Cortex of kidney (tissue), 1 donor: ENCODE measurements around the gene KCNJ16.

Experiments used
- DNase-seq: peaks from one replicate; lab custom pipeline; 2025; lab: John Stamatoyannopoulos, UW

KCNJ16 gene

DNA sequence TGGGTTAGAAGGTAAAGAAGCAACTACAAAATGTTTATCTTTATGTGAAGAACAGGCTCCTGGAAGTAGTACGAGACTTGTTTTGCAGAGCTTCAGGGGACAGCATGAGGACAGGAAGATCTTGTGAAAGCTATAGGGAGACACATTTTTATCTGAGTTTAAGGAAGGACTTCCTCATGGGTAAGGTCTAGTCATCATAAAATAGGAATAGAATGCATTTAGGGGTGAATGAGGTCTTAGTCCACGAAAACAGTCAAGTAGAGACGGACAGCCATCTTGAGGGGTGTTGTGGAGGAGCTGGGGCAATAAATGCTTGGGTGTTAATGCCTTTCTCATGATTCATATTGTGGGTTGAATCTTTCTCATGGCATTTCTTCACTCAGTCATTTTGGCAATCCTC, 24.3 kb downstream of the KCNJ16 start:
- no peak for DNase-seq

DNA sequence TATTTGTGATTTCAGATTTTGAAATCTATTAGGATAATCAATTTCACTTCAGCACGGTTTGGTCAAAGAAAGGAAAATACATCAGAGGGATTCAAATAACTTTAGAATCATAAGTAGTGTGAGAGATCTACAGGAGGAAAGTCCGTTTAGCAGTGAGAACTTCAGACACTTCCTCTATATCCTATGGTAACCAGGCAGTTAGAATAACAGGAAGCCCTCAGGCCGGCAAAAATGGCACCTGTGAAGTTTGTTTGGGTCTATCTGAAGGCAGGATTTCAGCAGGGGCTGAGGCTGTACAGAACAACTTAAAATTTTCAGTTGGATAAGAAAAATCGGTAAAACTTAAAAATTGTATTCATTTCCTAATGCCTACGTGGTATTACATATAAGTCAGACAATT, 24.9 kb downstream of the KCNJ16 start:
- DNase-seq = no peak

DNA sequence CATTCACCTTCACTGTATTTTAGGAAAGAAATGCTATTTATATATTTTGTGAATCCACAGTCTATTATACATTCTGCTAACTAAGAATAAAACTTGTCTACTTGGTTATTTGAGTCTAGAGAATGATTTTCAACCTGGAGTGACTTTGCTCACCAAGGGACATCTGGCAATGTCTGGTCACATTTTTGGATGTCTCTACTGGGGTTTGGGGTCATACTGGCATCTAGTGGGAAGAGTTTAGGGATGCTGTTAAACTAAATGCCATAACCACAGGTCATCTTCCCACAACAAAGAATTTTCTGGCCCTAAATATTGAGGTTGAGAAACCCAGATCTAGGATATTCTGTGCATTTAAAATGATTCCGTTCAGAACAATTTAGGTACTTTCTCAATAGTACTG, 26.0 kb downstream of the KCNJ16 start:
- no peak for DNase-seq

DNA sequence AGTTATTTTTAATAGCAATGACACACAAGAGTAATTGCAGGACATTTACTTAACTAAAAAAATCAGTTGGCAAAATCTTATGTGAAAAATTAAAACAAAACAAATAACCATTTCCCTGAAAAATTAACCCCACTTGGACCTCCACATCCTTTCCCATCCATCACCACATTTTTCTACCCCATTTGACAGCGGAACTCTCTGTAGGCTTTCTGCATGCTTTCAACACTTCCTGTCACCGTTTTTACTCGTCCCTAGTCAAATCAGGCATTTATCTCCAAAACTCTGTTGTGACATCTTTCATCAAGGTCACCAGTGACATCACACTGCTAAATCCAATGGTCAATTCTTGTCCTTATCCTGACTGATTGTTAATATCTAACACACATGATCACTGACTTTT, 27.5 kb downstream of the KCNJ16 start:
- no peak for DNase-seq

DNA sequence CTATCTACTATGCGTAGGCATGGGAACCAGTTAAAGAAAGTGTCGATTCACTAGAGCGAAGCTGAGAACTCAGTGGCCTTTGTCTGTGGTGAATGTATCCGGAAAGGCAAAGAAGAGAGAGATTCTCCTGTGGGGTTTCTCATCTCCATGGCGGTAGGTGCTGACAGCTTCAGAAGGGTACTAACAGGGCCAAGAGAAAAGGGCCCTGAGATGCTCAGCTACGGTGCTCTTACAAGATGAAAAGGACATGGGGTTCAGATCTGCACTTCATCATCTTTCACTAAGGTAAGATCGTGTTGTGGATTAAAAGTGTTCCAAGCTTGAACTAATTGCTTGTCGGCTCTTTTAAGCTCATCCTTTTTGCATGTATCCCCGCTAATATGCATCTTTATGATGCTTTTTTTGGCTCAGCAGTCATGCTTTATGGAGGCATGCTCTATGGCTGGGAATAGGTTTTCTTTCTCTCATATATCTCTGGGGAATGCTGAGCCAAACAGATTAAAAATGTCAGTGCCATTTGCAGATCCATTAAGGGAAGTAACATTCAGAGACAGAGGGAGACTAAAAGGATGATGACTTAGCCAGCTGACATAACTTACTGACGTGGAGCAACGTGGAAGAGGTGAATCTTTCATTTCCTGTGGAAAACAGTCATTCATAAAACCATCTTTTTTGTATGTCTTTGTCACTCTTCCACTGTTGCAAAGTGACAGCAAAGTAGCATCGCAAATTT, 29.9 kb downstream of the KCNJ16 start:
- DNase-seq = no peak

DNA sequence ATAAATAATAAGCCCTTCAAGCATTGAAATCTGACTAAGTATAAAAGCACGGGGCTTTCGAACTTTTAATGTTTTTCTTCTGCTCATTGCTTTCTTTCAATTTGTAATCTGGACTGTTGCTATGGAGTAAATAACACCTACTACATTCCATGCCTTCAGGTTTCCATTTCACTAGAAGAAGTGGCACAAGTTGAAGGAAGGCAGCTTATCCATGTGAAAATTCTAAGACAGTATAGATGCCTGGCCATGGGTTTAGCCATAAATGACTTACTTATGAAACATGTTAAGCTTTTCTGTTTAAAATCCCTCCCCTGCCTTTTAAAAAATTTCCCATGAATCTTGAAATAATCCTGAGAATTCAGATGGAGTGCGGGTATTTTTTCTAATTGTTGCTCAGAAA, 30.6 kb downstream of the KCNJ16 start:
- no peak for DNase-seq

DNA sequence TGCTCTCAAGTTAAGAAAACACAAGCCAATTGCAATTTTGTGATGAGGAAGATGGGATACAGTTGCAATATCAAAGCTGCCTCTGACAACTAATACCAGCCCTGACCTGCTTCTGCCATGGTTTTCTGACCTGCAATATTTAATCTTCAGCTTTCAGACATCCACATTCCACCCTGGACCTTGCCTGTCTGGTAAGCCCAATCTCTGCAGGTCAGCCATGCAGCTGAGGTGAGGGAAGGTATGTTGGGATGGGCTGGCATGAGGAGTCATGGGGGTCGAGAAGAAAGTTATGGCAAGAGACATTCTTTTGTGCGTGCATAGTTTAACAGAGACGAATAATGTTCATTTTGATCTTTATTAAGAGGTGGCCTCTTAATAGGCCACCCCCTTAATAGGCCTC, 31.5 kb downstream of the KCNJ16 start:
- no peak for DNase-seq

DNA sequence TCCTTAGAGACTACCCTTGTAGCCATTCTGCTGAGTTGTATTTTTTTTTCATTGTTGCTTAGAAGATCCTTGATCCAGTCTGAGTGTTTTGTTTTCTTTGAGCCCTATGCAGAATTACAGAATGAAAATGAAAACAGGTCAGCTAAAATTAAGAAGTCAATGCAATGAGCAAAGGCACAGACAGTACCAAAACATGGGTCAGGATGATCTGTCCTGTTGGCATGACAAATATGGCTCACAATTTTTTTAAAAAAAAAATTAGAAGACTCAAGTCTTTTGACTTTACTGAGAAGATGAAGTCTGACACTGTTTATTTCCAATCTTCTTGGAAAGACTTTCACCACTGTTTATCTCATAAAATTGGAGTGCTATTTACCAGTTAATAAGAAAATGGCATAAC, 32.4 kb downstream of the KCNJ16 start:
- DNase-seq = no peak

DNA sequence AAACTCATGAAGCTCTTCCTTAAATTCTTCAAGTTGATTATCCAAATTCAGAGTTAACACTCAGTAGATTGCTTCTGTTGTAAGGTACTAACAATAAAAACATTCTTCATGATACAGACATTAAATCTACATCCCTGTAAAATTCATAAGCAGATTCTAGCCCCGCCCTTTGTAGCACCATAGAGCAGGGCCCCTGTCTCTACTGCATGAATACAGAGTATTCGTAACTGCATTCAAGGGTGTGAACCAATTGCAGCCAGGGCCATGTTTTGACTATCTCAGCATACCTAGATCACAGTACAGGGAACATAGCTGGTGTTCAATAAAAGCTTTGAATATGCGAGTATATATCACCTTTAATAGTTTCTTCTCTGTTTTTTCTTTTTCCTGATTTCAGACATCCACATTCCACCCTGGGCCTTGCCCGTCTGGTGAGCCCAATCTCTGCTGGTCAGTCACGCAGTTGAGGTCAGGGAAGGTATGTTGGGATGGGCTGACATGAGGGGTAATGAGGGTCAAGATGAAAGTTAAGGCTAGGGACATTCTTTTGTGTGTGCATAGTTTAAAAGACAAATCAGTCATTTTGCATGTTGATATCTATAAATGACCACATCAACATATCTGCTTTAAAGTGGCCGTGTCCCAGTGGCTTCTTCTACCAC, 33.0 kb downstream of the KCNJ16 start:
- DNase-seq = no peak

DNA sequence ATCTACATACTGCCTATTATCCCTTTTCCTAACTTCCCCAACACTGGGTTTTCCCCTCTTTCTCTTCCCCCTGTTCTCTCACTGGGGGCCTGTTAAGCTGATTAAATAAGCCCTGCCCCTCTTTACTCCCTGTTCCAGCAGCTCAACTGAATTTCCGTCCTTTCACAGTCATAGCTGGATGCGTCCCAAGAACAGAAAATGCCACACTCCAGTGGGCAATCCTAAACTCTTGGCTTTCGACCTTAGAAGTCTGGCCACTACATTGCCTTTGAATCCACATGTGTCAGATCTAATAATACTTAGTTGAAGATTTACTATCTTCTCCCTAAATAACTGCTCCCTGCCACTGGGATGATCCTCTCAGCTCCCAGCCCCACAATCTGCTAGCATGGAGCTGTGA, 34.5 kb downstream of the KCNJ16 start:
- no peak for DNase-seq

DNA sequence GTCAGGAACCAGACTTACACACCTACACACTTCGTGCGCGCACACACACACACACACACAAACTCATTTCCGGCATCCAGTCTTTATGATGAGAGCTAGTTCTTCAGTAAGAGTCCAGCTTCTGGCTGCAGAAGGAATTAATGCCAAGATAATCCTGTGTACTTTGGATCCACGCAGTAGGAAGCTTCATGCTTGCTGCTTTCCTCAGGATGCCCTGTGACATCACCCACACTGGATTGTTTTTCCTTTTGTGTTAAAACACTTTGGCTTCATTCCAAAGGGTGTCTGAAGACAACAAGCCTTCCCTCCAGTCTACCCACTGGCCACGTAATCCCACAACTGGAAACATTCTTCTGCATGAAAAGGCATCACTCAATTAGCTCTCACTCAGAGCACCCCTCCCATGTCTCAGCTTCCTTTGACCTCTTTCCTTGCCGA, 35.4 kb downstream of the KCNJ16 start:
- no peak for DNase-seq

DNA sequence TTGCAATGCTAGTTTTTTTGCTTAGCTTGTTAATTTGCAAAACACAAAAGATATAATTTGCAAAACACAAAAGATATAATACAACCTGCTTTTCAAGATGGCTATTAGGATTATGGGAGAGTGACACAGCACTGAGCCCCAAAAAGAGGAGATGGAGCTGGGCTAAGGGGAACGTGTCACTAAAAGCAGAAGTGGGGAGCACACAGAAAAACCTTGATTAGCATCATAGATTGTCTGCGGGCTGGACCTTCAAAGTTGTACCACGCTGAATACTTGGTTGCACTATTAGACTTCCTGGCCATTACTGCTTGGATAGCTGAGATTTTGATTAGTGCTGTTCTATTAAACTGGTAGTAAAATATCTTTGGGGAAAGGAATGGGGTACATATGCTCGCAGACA, 36.2 kb downstream of the KCNJ16 start:
- no peak for DNase-seq

DNA sequence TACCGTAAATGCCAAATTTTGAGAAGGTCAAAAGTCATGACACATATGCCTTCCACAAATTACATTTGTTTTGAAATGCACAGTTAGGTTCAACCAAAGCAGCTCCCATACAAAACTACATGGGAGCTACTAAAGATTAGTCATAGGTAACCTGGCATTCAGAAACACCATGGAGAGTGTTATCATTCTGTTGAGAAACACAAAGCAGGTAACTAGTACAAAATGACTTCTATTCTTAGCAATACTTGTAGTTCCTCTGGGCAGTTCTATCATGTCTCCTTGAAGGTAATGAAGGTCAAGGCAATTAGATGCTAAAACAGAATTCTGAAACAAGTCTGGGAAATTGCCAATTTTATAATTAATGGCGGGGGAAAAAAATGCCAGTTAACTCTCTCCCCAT, 39.4 kb downstream of the KCNJ16 start:
- no peak for DNase-seq

DNA sequence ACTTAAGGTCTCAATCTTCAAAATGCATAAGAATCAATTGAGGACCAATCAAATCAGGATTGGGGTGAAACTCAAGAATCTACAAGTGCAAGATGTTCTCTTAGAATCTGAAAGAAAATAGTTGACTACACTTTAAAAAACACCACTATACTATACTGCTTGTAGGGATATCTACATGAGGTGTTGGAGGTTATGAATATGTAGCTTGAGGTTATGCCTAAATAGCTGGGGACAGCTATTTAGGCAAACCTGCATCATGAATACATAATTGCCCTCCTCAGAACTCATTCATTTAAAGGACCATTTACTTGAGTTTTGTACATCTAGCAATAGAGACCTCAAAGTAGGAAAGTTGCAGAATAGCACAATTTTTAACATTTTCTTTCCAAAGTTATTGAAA, 40.1 kb downstream of the KCNJ16 start:
- DNase-seq = no peak

DNA sequence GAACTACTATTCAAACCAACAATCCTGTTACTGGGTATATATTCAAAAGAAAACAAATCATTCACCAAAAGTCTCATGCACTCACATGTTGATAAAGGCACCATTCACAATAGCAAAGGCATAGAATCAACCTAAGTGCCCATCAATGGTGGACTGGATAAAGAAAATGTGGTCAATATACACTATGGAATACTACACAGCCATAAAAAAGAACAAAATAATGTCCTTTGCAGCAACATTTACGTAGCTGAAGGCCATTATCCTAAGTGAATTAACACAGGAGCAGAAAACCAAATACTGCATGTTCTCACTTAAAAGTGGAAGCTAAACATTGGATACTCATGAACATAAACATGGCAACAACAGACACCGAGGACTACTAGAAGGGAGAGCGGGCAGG, 41.9 kb downstream of the KCNJ16 start:
- no peak for DNase-seq

DNA sequence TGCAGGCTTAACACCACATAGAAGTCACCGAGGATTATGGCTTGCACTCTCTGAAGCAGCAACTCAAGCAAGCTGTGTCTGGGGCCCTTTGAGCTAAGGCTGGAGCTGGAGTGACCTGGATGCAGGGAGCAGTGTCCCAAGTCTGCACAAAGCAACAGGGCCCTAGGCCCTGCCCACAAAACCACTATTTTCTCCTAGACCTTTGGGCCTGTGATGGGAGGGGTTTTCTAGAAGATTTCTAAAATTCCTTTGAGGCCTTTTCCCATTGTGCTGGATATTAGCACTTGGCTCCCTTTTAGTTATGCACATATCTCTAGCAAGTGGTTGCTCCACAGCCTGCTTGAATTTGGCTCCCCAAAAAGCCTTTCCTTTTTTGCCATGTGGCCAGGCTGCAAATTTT, 44.5 kb downstream of the KCNJ16 start:
- DNase-seq = no peak

DNA sequence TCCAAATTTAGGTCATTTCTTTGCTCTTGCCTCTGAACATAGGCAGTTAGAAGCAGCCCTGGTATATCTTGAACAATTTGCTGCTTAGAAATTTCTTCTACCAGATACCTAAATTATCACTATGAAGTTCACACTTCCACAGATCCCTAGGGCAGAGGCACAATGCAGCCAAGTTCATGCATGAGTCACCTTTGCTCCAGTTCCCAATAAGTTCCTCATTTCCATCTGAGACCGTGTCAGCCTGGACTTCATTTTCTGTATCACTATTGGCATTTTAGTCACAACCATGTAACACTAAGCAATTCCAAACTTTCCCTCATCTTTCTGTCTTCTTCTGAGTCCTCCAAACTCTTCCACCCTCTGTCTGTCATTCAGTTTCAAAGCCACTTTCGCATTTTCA, 45.0 kb downstream of the KCNJ16 start:
- no peak for DNase-seq

DNA sequence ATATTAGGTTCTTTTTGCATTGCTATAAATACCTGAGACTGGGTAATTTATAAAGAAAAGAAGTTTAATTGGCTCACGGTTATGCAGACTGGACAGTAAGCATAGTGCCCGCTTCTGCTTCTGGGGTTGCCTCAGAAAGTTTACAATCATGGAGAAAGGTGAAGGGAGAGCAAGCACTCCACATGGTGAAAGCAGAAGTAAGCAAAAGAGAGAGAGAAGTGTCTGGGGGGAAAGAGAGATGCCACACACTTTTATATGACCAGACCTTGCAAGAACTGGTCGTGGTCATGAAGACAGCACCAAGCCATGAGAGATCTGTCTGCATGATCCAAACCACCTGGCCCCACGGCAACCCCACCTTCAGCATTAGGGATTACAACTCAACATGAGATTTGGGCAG, 45.4 kb downstream of the KCNJ16 start:
- DNase-seq = no peak

DNA sequence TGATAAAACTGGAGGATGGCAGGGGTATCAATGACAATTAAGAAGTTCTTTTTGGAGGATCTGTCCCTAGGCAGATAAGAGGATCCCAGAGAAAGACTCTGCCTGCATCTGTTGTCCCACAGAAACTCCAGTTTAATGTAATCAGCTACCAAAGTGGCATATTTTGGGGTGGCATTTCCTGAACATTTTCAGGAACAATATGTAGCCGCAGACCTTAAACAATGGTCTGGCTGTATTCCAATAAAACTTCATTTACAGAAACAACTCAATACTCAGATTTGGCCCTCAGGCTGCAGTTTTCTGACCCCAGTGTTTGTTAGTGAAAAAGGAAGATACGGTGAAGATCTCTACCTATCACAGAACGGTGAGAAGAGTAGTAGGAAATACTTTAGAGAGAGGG, 46.1 kb downstream of the KCNJ16 start:
- no peak for DNase-seq

DNA sequence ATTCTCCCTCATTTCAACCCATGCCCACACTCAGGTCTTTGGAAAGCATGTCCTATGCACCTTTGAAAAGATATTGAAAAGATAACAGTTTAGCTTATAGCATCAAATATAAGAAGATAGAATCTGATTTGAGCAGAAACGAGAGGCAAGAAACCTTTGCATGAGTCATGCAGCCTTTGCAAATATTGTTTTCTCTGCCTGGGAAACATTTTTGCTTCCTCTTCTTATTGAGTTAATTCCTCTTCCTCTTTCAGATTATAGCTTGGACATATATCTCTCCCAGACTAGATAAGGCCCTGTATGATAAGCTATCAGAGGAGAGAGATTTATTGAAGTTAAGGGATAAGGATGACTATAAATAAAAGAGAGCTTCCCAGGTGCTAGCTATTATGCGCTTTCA, 48.2 kb downstream of the KCNJ16 start:
- DNase-seq = no peak

DNA sequence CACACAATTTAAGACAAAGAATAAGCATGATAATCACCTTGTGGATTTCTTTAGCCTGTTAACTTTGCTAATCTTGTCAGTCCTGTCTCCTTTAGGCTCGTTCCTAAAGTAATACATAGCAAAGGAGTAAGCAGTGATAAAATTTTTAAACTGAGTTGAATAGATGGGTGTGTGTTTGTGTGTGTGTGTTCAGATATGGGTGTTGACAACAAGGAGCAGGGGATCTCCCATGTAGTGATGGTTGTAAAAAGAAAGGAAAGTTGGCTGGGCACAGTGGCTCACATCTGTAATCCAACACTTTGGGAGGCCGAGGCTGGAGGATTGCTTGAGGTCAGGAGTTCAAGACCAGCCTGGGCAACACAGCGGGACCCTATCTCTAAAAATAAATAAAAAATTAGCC, 49.7 kb downstream of the KCNJ16 start:
- no peak for DNase-seq

DNA sequence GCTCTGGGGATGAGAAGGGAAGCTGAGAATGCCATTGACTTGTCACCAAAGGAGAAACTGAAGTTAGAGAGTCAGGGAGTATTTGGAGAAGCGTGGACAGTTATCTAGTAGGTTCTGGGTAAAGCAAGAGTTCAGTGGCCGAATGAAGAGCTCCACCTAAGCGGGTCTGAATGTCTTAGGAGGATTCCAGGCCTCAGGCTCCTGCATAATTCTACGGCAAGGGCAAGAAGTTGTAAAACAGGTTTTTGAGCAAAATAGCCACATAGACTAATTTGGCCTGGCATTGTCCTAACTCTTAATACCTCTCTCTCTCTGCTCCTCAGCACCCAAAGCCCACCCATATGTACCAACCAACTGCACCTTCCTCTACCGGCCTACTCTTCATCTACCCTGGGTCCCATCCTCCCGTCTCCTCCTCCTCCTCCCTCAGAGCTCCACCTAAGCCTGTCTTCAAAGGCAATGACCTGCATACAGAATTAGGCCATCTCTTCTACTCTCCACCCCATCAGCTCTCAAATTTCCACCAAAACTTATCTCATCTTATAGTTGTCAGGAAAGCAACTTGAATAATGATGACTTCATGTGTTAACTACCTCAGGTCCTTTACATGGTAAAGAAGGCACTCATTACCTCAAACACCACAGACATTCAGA, 52.3 kb downstream of the KCNJ16 start:
- DNase-seq = no peak

DNA sequence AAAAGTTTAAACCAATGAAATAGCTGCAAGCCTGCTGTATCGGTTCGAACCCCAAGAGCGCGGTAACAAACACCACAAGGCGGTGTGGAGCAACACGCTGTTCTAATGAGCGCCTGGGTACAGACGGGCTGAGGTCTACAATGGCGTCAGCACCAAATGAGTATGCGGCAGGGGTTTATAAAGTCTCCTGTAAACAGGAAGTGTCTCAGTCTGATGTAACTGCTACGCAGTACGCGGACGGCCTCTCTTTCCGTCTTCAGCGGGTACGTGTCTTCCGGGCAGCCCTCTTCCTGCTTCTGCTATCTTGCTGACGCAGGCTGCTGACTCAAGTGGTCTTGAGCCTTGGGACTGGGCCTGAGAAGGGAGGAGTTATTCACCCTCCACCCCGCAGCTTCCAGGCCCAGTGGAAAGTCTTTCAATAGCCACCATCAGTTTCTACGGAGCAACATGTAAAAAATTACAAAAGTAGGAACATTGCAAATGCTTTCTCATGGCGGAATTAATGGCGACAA, 53.8 kb downstream of the KCNJ16 start:
- DNase-seq = no peak
